Measurements from ENCODE around the gene ALS2CL.

ALS2CL gene

GRCh38 chr3:46722443-46722842 is 29.0 kb upstream of the ALS2CL start:
- no peak for TF ChIP-seq CTCF (IDR thresholded peaks at IDR 0.05; ENCODE audit: control insufficient read depth, extremely low read depth, insufficient read depth)
- DNase-seq (ENCODE audit: low read depth) = no peak
- H3K4me3 ChIP-seq (ENCODE audit: low read depth, low read length) = no peak overlapping the region

- no peak for TF ChIP-seq CTCF (IDR thresholded peaks at IDR 0.05; ENCODE audit: control insufficient read depth, extremely low read depth, insufficient read depth)
- DNase-seq (ENCODE audit: low read depth) = no peak
- no peak overlapping the region for H3K4me3 ChIP-seq (ENCODE audit: low read depth, low read length)
Observed at GRCh38 chr3:46721009-46721408, 27.5 kb upstream of the ALS2CL start.

- no peak for TF ChIP-seq CTCF (IDR thresholded peaks at IDR 0.05; ENCODE audit: control insufficient read depth, extremely low read depth, insufficient read depth)
- DNase-seq (ENCODE audit: low read depth) = no peak
- no peak overlapping the region for H3K4me3 ChIP-seq (ENCODE audit: low read depth, low read length)
Observed at GRCh38 chr3:46719735-46720271, 26.3 kb upstream of the ALS2CL start.

GRCh38 chr3:46719044-46719565 is 25.6 kb upstream of the ALS2CL start:
- no peak for TF ChIP-seq CTCF (IDR thresholded peaks at IDR 0.05; ENCODE audit: control insufficient read depth, extremely low read depth, insufficient read depth)
- no peak overlapping the region for H3K4me3 ChIP-seq (ENCODE audit: low read depth, low read length)
- no peak for DNase-seq (ENCODE audit: low read depth)

- no peak for DNase-seq (ENCODE audit: low read depth)
- TF ChIP-seq CTCF (IDR thresholded peaks at IDR 0.05; ENCODE audit: control insufficient read depth, extremely low read depth, insufficient read depth) = peak; percentile 26; the same call in 1 of the 2 replicates
- no peak within 1 kb of the TSS for H3K4me3 ChIP-seq (ENCODE audit: low read depth, low read length)
Observed at GRCh38 chr3:46717447-46718231, 24.2 kb upstream of the ALS2CL start, which contains the start of gene PRSS50. TSS of gene PRSS50 (minus strand) at chr3:46717869. CDS start at chr3:46717824, 45 bp downstream.

- H3K4me3 ChIP-seq (ENCODE audit: low read depth, low read length) = no peak overlapping the region
- no peak for TF ChIP-seq CTCF (IDR thresholded peaks at IDR 0.05; ENCODE audit: control insufficient read depth, extremely low read depth, insufficient read depth)
- no peak for DNase-seq (ENCODE audit: low read depth)
Observed at GRCh38 chr3:46716461-46717441, 23.3 kb upstream of the ALS2CL start.

Measured in LNCaP clone FGC (cell line).